Vagina (tissue), 2 donors: ENCODE measurements around the gene NEUROD2.

ENCODE experiments used
- CTCF ChIP-seq, 3 experiments: fragments of 450-650 bp in 2 of 3; fragments of 200-600 bp in 1 of 3; sonication (generic) in 1 of 3; IDR thresholded peaks; one replicate each; pipeline ENCODE4 v1.5.1; 2017 to 2019; ENCODE audit warnings: antibody characterized with exemption in 3 of 3, mild to moderate bottlenecking in 2 of 3, moderate library complexity in 2 of 3
- POLR2A ChIP-seq, 2 donors: fragments of 450-650 bp; IDR thresholded peaks; one replicate each; pipeline ENCODE4 v1.6.1; 2017; ENCODE audit warnings: antibody characterized with exemption in 2 of 2, mild to moderate bottlenecking in 2 of 2, moderate library complexity in 2 of 2
- POLR2AphosphoS5 ChIP-seq, 2 donors: sonication (generic); formaldehyde crosslinking; IDR thresholded peaks; one replicate each; pipeline ENCODE4 v1.9.0; 2017; ENCODE audit warnings: antibody characterized with exemption in 2 of 2, mild to moderate bottlenecking in 2 of 2, low read depth in 1 of 2; ENCODE audit not compliant: insufficient read depth in 1 of 2

- no peak for TF ChIP-seq POLR2AphosphoS5 (IDR thresholded peaks at IDR 0.05; ENCODE audit: insufficient read depth in 1 of 2, low read depth in 1 of 2)
- TF ChIP-seq POLR2A (IDR thresholded peaks at IDR 0.05) = no peak
- no peak for TF ChIP-seq CTCF (IDR thresholded peaks at IDR 0.05)
Observed at GRCh38 chr17:39633570-39634183, 26.0 kb upstream of the NEUROD2 start.
